Vagina (tissue), 2 donors: ENCODE results near the gene YIF1A.
"Not testable (repeated sequence)": the region's sequence is repeated elsewhere in the genome, so short reads cannot be mapped to it uniquely, and the experiment has no call there.

Experiments
- CTCF ChIP-seq, 3 experiments: fragments of 450-650 bp in 2 of 3; fragments of 200-600 bp in 1 of 3; sonication (generic) in 1 of 3; IDR thresholded peaks; one replicate each; pipeline ENCODE4 v1.5.1; 2017 to 2019; ENCODE audit warnings: antibody characterized with exemption in 3 of 3, mild to moderate bottlenecking in 2 of 3, moderate library complexity in 2 of 3
- POLR2A ChIP-seq, 2 donors: fragments of 450-650 bp; IDR thresholded peaks; one replicate each; pipeline ENCODE4 v1.6.1; 2017; ENCODE audit warnings: antibody characterized with exemption in 2 of 2, mild to moderate bottlenecking in 2 of 2, moderate library complexity in 2 of 2
- POLR2AphosphoS5 ChIP-seq, 2 donors: sonication (generic); formaldehyde crosslinking; IDR thresholded peaks; one replicate each; pipeline ENCODE4 v1.9.0; 2017; ENCODE audit warnings: antibody characterized with exemption in 2 of 2, mild to moderate bottlenecking in 2 of 2, low read depth in 1 of 2; ENCODE audit not compliant: insufficient read depth in 1 of 2

- not testable (repeated sequence) for TF ChIP-seq POLR2AphosphoS5 (IDR thresholded peaks at IDR 0.05; ENCODE audit: insufficient read depth in 1 of 2, low read depth in 1 of 2); CTCF (IDR thresholded peaks at IDR 0.05); POLR2A (IDR thresholded peaks at IDR 0.05)
These were observed 22.0 kb upstream of the YIF1A start for GRCh38 chr11:66310803-66311440.
